GM12892 (cell line): ENCODE data around the gene CTDP1.

Experiments
- POLR2A ChIP-seq: IDR thresholded peaks from 2 replicates; pipeline ENCODE4 v1.6.1; 2011; ENCODE audit warnings: low read depth, low read length, control low read depth
- POLR2AphosphoS5 ChIP-seq: IDR thresholded peaks from 2 replicates; pipeline ENCODE4 v1.6.1; 2011; ENCODE audit warnings: low read depth, low read length, control low read depth
- TAF1 ChIP-seq: IDR thresholded peaks from 2 replicates; pipeline ENCODE4 v1.6.1; 2011; ENCODE audit warnings: low read depth, mild to moderate bottlenecking, control low read depth, low read length, borderline replicate concordance

DNA sequence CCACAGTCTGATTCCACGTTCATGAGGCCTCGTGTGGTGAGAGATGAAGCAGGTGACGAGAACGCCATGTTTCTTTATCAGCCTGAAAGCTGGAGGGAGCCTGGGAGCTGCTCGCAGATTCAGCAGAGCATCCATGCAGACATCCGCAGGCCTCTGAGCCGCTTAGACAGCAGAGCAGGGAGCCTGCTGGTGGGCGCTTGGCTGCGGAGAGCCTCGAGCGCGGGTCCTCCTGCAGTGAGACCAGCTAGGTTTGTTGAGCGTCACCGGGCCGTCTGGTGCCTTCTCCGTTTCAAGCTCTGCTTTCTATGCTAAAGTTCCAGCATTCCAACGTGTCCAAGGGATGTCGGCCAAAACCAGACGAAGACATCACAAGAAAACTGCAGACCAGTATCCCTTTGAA is 27.6 kb downstream of the CTDP1 start:
- TF ChIP-seq POLR2A, result no peak
- no peak for TF ChIP-seq POLR2AphosphoS5
- no peak for TF ChIP-seq TAF1
